HepG2 (cell line): Measurements from ENCODE around the gene CISD2. TPM values are rescaled to one million over a fixed set of nuclear protein-coding genes. Genes with fewer than 3 reads are reported as not detected.
A peak's percentile ranks its signal among the peaks of the same experiment; 100 is the strongest.

ENCODE experiments used
- AGO2 ChIP-seq: fragments of 200-400 bp; formaldehyde crosslinking; optimal IDR thresholded peaks from 2 replicates; pipeline ENCODE3; 2017; ENCODE audit warnings: mild to moderate bottlenecking, low read depth, low read length, moderate library complexity
- ARNT2 ChIP-seq: sonication (generic); formaldehyde crosslinking; IDR thresholded peaks from 2 replicates; pipeline ENCODE4 v1.8.0; 2022; ENCODE audit warnings: mild to moderate bottlenecking, low read depth, missing genetic modification reagents, moderate library complexity
- DRAP1 ChIP-seq: IDR thresholded peaks from 2 replicates; pipeline ENCODE4 v1.6.1; 2016; ENCODE audit warnings: missing genetic modification reagents, missing compliant biosample characterization
- FOXK2 ChIP-seq: fragments of 450-650 bp; IDR thresholded peaks from 2 replicates; pipeline ENCODE4 v1.6.1; 2016
- MBNL3 ChIP-seq: fragments of 250-450 bp; sonication (Bioruptor Pico); conservative IDR thresholded peaks from 2 replicates; pipeline ENCODE4 v1.8.0; 2022; ENCODE audit warnings: mild to moderate bottlenecking, inconsistent platforms
- MYPOP ChIP-seq: sonication (generic); formaldehyde crosslinking; IDR thresholded peaks from 2 replicates; pipeline ENCODE4 v1.8.1; 2023; ENCODE audit warnings: mild to moderate bottlenecking, moderate library complexity, missing genetic modification reagents
- RXRB ChIP-seq: IDR thresholded peaks from 2 replicates; pipeline ENCODE4 v1.6.1; 2016; ENCODE audit warnings: borderline replicate concordance, missing genetic modification reagents, missing compliant biosample characterization
- SATB2 ChIP-seq: sonication (generic); formaldehyde crosslinking; IDR thresholded peaks from 2 replicates; pipeline ENCODE4 v1.5.0; 2020; ENCODE audit warnings: missing genetic modification reagents
- SNAI1 ChIP-seq: sonication (generic); formaldehyde crosslinking; IDR thresholded peaks from 2 replicates; pipeline ENCODE4 v1.5.0; 2020; ENCODE audit warnings: mild to moderate bottlenecking, missing genetic modification reagents, borderline replicate concordance
- TFE3 ChIP-seq: IDR thresholded peaks from 2 replicates; pipeline ENCODE4 v1.6.1; 2016
- ZEB1 ChIP-seq: IDR thresholded peaks from 2 replicates; pipeline ENCODE4 v1.6.1; 2012; ENCODE audit warnings: mild to moderate bottlenecking, low read depth, inconsistent platforms; ENCODE audit not compliant: insufficient replicate concordance
- ZFP90 ChIP-seq: sonication (generic); formaldehyde crosslinking; IDR thresholded peaks from 2 replicates; pipeline ENCODE4 v1.8.0; 2022; ENCODE audit warnings: missing genetic modification reagents, mild to moderate bottlenecking, inconsistent platforms, borderline replicate concordance
- ZNF326 ChIP-seq: sonication (generic); formaldehyde crosslinking; IDR thresholded peaks from 2 replicates; pipeline ENCODE4 v1.4.0; 2020; ENCODE audit warnings: missing genetic modification reagents, borderline replicate concordance
- ZNF432 ChIP-seq: sonication (generic); formaldehyde crosslinking; IDR thresholded peaks from 2 replicates; pipeline ENCODE4 v1.5.0; 2020; ENCODE audit warnings: missing genetic modification reagents, mild to moderate bottlenecking, borderline replicate concordance
- ZNF562 ChIP-seq: sonication (generic); formaldehyde crosslinking; IDR thresholded peaks from 2 replicates; pipeline ENCODE4 v1.8.0; 2022; ENCODE audit warnings: missing genetic modification reagents, borderline replicate concordance
- ZNF605 ChIP-seq: sonication (generic); formaldehyde crosslinking; IDR thresholded peaks from 2 replicates; pipeline ENCODE4 v1.8.0; 2022; ENCODE audit warnings: mild to moderate bottlenecking, missing genetic modification reagents
- ZNF775 ChIP-seq: sonication (generic); formaldehyde crosslinking; IDR thresholded peaks from 2 replicates; pipeline ENCODE4 v1.4.0; 2020; ENCODE audit warnings: missing genetic modification reagents, mild to moderate bottlenecking, moderate library complexity, borderline replicate concordance
- ZNF816 ChIP-seq: sonication (generic); formaldehyde crosslinking; IDR thresholded peaks from 2 replicates; pipeline ENCODE4 v1.8.0; 2022; ENCODE audit warnings: missing genetic modification reagents, mild to moderate bottlenecking, borderline replicate concordance
- polyA plus RNA-seq, 8 experiments: library from polyadenylated mRNA; depleted of rRNA in 3 of 8; stranded (reverse) in 7 of 8; unstranded in 1 of 8; fragments of >200 nt; fragmentation: Illumina TruSeq in 4 of 8; extraction: Trizol in 4 of 8; gene quantifications; 2 replicates each; pipeline versions ENCODE4 v1.2.1 to v1.2.3, GENCODE V29; 2011 to 2016; ENCODE audit warnings: low read depth in 4 of 8, missing spikeins in 1 of 8, mixed read lengths in 1 of 8; ENCODE audit not compliant: insufficient read depth in 1 of 8
- total RNA-seq, 5 experiments: library from RNA; depleted of rRNA; stranded (reverse); fragments of >200 nt; fragmentation: Illumina TruSeq; extraction: Trizol; gene quantifications; 2 replicates each; pipeline ENCODE4 v1.2.3, GENCODE V29; 2016; ENCODE audit warnings: low read depth in 1 of 5
- TF ChIP-seq, protein P1 (sequence below): sonication (generic); formaldehyde crosslinking; IDR thresholded peaks from 2 replicates; pipeline ENCODE4 v1.4.0; 2020; ENCODE audit warnings: missing genetic modification reagents

The CISD2 gene
- total and polyA plus RNA-seq, 2 of the 13 experiments (the other 11 are each of a cell fraction or from before 2014, with no cell fraction given): 24.5 to 37.7 TPM

DNA sequence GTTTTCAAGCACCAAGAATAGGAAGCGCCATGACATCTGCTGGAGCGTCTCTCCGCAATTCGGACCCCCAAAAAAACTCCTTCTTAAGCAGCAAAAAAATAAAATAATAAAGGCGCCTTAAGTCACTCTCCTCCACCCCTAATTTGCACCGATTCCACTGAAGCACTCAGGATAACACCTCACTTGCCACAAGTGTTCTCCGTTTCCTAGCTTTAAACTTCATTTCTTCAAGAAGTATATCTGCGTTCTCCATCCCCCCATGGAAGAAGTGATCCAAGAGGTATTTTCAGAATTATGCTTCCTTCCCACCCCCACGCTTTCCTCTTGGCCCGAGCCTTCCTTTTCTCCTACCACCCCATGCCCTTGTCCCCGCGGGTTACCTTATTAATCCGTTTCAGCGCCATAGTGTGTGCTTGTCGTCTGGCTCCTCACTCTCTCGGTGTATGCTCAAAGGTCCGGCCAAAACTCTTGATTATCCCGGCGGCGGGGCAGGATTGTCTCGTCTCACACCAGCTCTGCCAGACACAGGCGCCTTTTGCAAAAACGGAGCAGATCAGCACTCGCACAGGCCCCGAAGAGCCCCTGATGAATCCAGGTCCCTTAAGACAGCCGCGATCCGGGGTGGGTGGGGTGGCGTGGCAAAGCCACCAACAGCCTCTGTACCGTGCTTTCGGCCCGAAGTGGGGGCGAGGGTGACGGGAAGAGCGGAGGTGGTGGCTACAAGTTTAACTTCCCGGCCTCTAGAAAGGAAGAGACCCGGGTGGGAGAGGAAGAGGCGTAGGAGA lies 42.5 kb upstream of the CISD2 start (continued):
- TF ChIP-seq, protein P1, sequence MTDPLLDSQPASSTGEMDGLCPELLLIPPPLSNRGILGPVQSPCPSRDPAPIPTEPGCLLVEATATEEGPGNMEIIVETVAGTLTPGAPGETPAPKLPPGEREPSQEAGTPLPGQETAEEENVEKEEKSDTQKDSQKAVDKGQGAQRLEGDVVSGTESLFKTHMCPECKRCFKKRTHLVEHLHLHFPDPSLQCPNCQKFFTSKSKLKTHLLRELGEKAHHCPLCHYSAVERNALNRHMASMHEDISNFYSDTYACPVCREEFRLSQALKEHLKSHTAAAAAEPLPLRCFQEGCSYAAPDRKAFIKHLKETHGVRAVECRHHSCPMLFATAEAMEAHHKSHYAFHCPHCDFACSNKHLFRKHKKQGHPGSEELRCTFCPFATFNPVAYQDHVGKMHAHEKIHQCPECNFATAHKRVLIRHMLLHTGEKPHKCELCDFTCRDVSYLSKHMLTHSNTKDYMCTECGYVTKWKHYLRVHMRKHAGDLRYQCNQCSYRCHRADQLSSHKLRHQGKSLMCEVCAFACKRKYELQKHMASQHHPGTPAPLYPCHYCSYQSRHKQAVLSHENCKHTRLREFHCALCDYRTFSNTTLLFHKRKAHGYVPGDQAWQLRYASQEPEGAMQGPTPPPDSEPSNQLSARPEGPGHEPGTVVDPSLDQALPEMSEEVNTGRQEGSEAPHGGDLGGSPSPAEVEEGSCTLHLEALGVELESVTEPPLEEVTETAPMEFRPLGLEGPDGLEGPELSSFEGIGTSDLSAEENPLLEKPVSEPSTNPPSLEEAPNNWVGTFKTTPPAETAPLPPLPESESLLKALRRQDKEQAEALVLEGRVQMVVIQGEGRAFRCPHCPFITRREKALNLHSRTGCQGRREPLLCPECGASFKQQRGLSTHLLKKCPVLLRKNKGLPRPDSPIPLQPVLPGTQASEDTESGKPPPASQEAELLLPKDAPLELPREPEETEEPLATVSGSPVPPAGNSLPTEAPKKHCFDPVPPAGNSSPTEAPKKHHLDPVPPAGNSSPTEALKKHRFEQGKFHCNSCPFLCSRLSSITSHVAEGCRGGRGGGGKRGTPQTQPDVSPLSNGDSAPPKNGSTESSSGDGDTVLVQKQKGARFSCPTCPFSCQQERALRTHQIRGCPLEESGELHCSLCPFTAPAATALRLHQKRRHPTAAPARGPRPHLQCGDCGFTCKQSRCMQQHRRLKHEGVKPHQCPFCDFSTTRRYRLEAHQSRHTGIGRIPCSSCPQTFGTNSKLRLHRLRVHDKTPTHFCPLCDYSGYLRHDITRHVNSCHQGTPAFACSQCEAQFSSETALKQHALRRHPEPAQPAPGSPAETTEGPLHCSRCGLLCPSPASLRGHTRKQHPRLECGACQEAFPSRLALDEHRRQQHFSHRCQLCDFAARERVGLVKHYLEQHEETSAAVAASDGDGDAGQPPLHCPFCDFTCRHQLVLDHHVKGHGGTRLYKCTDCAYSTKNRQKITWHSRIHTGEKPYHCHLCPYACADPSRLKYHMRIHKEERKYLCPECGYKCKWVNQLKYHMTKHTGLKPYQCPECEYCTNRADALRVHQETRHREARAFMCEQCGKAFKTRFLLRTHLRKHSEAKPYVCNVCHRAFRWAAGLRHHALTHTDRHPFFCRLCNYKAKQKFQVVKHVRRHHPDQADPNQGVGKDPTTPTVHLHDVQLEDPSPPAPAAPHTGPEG (CRISPR knock-in tag): no peak
- TF ChIP-seq ZNF562 (CRISPR knock-in tag) (0 out of 2 replicates have a peak, but pooled peaks have one; percentile 23), RXRB (CRISPR knock-in tag) (no peak), ZNF816 (CRISPR knock-in tag) (peak; percentile 11; the same call in 1 of the 2 replicates), FOXK2 (no peak), TFE3 (no peak), ZNF775 (CRISPR knock-in tag) (no peak), DRAP1 (no peak), ZNF432 (CRISPR knock-in tag) (no peak), ZNF326 (CRISPR knock-in tag) (0 out of 2 replicates have a peak, but pooled peaks have one; percentile 34), MBNL3 (CRISPR knock-in tag) (no peak), SNAI1 (0 out of 2 replicates have a peak, but pooled peaks have one; percentile 1), ZEB1 (no peak), ZNF605 (CRISPR knock-in tag) (no peak), ARNT2 (CRISPR knock-in tag) (0 out of 2 replicates have a peak, but pooled peaks have one; percentile 6), AGO2 (no peak), SATB2 (CRISPR knock-in tag) (no peak), ZFP90 (CRISPR knock-in tag) (0 out of 2 replicates have a peak, but pooled peaks have one; percentile 2), MYPOP (CRISPR knock-in tag) (no peak)
